Subcutaneous abdominal adipose tissue (tissue), 5 donors: Measurements from ENCODE around the gene SCAMP5.
A peak's percentile ranks its signal among the peaks of the same experiment; 100 is the strongest.

Experiments
- H3K27ac ChIP-seq: one replicate; pipeline ENCODE4 v1.7.0; 2013; ENCODE audit warnings: low read depth, mild to moderate bottlenecking, inconsistent platforms, low read length, moderate library complexity
- H3K27me3 ChIP-seq, 5 donors: one replicate each; pipeline ENCODE4 v1.7.0; 2013; ENCODE audit warnings: low read length in 5 of 5, inconsistent platforms in 1 of 5; ENCODE audit not compliant: control insufficient read depth in 5 of 5, insufficient read depth in 4 of 5
- H3K36me3 ChIP-seq, 5 donors: one replicate each; pipeline ENCODE4 v1.7.0; 2013; ENCODE audit warnings: low read length in 5 of 5; ENCODE audit not compliant: control insufficient read depth in 5 of 5, insufficient read depth in 5 of 5
- H3K4me1 ChIP-seq, 5 donors: one replicate each; pipeline ENCODE4 v1.7.0; 2013; ENCODE audit warnings: low read length in 5 of 5, mild to moderate bottlenecking in 3 of 5, moderate library complexity in 1 of 5; ENCODE audit not compliant: control insufficient read depth in 5 of 5, insufficient read depth in 5 of 5
- H3K4me3 ChIP-seq, 5 donors: one replicate each; pipeline ENCODE4 v1.7.0; 2013; ENCODE audit warnings: low read length in 5 of 5, low read depth in 1 of 5
- H3K9ac ChIP-seq, 5 donors: one replicate each; pipeline ENCODE4 v1.7.0; 2013; ENCODE audit warnings: low read length in 5 of 5, mild to moderate bottlenecking in 4 of 5, moderate library complexity in 3 of 5
- H3K9me3 ChIP-seq, 5 donors: one replicate each; pipeline ENCODE4 v1.7.0; 2013; ENCODE audit warnings: low read length in 5 of 5; ENCODE audit not compliant: control insufficient read depth in 5 of 5
- donor health status: healthy.
- donor health status: healthy.
- donor health status: healthy.
- donor health status: healthy.
- donor health status: healthy.

Gene SCAMP5

GRCh38 chr15:75051191-75051608 lies 55.8 kb downstream of the SCAMP5 start:
- Histone ChIP-seq H3K36me3 (peaks cover 0 to 14% (median 0%) of the 10 kb centered on the region in 5 donors), H3K9me3 (no peaks in the 10 kb centered on the region), H3K4me3 (no peak overlapping the region), H3K9ac (peak overlapping the region in 1 of 5 donors; percentile 68), H3K27me3 (peaks cover 0 to 5% (median 0%) of the 10 kb centered on the region in 5 donors), H3K27ac (no peak overlapping the region), H3K4me1 (peaks cover 29 to 53% (median 43%) of the 10 kb centered on the region in 5 donors)

- Histone ChIP-seq H3K4me3 (no peak overlapping the region), H3K27me3 (peaks cover 0 to 5% (median 0%) of the 10 kb centered on the region in 5 donors), H3K36me3 (peaks cover 0 to 14% (median 0%) of the 10 kb centered on the region in 5 donors), H3K4me1 (peaks cover 24 to 48% (median 38%) of the 10 kb centered on the region in 5 donors), H3K27ac (no peak overlapping the region), H3K9ac (no peak overlapping the region), H3K9me3 (no peaks in the 10 kb centered on the region)
Measured at GRCh38 chr15:75051711-75052110, 56.3 kb downstream of the SCAMP5 start.

- Histone ChIP-seq H3K4me1 (peaks cover 13 to 36% (median 28%) of the 10 kb centered on the region in 5 donors), H3K36me3 (peaks cover 0 to 14% (median 0%) of the 10 kb centered on the region in 5 donors), H3K9ac (no peak overlapping the region), H3K4me3 (no peak overlapping the region), H3K9me3 (no peaks in the 10 kb centered on the region), H3K27me3 (no peaks in the 10 kb centered on the region), H3K27ac (no peak overlapping the region)
Measured at GRCh38 chr15:75052972-75053747, 57.8 kb downstream of the SCAMP5 start.

- no peak overlapping the region for H3K9ac ChIP-seq
- H3K27ac ChIP-seq: no peak overlapping the region
- no peaks in the 10 kb centered on the region for H3K27me3 ChIP-seq
- H3K4me3 ChIP-seq: no peak overlapping the region
- H3K36me3 ChIP-seq: peaks cover 0 to 12% (median 0%) of the 10 kb centered on the region in 5 donors
- no peaks in the 10 kb centered on the region for H3K9me3 ChIP-seq
- peaks cover 13 to 30% (median 22%) of the 10 kb centered on the region in 5 donors for H3K4me1 ChIP-seq
Measured at GRCh38 chr15:75053748-75054125, 58.4 kb downstream of the SCAMP5 start.

- peaks cover 9 to 24% (median 16%) of the 10 kb centered on the region in 5 donors for H3K4me1 ChIP-seq
- peak overlapping the region; percentile 16 for H3K27ac ChIP-seq
- no peaks in the 10 kb centered on the region for H3K9me3 ChIP-seq
Measured at GRCh38 chr15:75054172-75054897, 59.0 kb downstream of the SCAMP5 start.

GRCh38 chr15:75056036-75056435 lies 60.7 kb downstream of the SCAMP5 start:
- H3K9ac ChIP-seq: no peak overlapping the region
- H3K27ac ChIP-seq: no peak overlapping the region
- peaks cover 2 to 12% (median 4%) of the 10 kb centered on the region in 5 donors for H3K4me1 ChIP-seq
- H3K36me3 ChIP-seq: peaks cover 0 to 2% (median 0%) of the 10 kb centered on the region in 5 donors
- no peaks in the 10 kb centered on the region for H3K9me3 ChIP-seq
- no peaks in the 10 kb centered on the region for H3K27me3 ChIP-seq
- no peak overlapping the region for H3K4me3 ChIP-seq

More at GRCh38 chr15:75054172-75054897, 59.0 kb downstream of the SCAMP5 start:
- no peak overlapping the region for H3K4me3 ChIP-seq
- no peak overlapping the region for H3K9ac ChIP-seq
- no peaks in the 10 kb centered on the region for H3K27me3 ChIP-seq
- peaks cover 0 to 7% (median 0%) of the 10 kb centered on the region in 5 donors for H3K36me3 ChIP-seq

GRCh38 chr15:75058127-75058905 lies 63.0 kb downstream of the SCAMP5 start:
- Histone ChIP-seq H3K9ac (no peak overlapping the region), H3K27ac (no peak overlapping the region), H3K27me3 (no peaks in the 10 kb centered on the region), H3K4me3 (no peak overlapping the region), H3K4me1 (peaks cover 0 to 12% (median 5%) of the 10 kb centered on the region in 5 donors), H3K36me3 (no peaks in the 10 kb centered on the region), H3K9me3 (no peaks in the 10 kb centered on the region)

- no peak overlapping the region for H3K27ac ChIP-seq
- no peaks in the 10 kb centered on the region for H3K36me3 ChIP-seq
- no peak overlapping the region for H3K9ac ChIP-seq
- peaks cover 0 to 15% (median 6%) of the 10 kb centered on the region in 5 donors for H3K4me1 ChIP-seq
- H3K27me3 ChIP-seq: no peaks in the 10 kb centered on the region
- no peak overlapping the region for H3K4me3 ChIP-seq
- H3K9me3 ChIP-seq: no peaks in the 10 kb centered on the region
Measured at GRCh38 chr15:75059607-75060006, 64.2 kb downstream of the SCAMP5 start.

GRCh38 chr15:75061272-75061671 lies 65.9 kb downstream of the SCAMP5 start:
- no peak overlapping the region for H3K27ac ChIP-seq
- no peaks in the 10 kb centered on the region for H3K36me3 ChIP-seq
- H3K9ac ChIP-seq: no peak overlapping the region
- peaks cover 0 to 27% (median 18%) of the 10 kb centered on the region in 5 donors for H3K4me1 ChIP-seq
- no peaks in the 10 kb centered on the region for H3K27me3 ChIP-seq
- H3K9me3 ChIP-seq: no peaks in the 10 kb centered on the region
- no peak overlapping the region for H3K4me3 ChIP-seq
